ENCODE measurements around the gene TMEM141.

DNA sequence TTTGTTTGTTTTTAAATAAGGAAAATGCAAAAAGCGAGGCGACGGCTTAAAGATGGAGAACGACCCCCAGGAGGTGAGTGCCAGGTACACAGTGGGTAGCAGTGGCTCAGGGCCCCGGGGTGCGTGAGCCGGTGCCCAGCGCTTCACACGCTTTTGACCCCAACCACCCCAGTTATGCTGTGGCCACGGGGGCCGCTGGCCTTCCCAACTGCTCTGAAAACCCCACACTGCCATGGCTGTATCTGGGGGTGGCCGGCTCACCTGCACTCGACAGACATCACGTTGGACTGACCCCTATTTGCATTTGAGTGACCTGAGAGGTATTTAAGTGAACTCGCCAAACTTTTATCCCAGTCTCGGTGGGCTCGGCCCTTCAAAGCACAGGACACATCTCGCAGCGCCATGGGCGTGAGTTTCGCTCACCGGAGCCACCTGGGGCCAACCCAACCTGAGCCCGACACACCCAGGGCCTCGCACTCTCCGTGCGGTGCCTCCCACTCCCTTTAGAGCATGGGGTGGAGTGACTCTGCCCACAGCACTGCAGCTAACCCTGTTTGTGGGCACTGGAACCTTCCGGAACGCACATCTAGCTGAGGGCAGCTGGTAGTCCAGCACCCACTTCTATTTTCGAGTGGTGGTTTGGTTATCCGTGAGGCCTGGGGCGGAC lies 37.5 kb downstream of the TMEM141 start:
- TF ChIP-seq, protein P1, sequence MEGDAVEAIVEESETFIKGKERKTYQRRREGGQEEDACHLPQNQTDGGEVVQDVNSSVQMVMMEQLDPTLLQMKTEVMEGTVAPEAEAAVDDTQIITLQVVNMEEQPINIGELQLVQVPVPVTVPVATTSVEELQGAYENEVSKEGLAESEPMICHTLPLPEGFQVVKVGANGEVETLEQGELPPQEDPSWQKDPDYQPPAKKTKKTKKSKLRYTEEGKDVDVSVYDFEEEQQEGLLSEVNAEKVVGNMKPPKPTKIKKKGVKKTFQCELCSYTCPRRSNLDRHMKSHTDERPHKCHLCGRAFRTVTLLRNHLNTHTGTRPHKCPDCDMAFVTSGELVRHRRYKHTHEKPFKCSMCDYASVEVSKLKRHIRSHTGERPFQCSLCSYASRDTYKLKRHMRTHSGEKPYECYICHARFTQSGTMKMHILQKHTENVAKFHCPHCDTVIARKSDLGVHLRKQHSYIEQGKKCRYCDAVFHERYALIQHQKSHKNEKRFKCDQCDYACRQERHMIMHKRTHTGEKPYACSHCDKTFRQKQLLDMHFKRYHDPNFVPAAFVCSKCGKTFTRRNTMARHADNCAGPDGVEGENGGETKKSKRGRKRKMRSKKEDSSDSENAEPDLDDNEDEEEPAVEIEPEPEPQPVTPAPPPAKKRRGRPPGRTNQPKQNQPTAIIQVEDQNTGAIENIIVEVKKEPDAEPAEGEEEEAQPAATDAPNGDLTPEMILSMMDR (IDR thresholded peaks at IDR 0.05; ENCODE audit: low read depth, low read length) = no peak
- no peak for TF ChIP-seq EZH2phosphoT487 (IDR thresholded peaks at IDR 0.05; ENCODE audit: low read depth)

All from OCI-LY3 (cell line).